IPS-20b (cell line): Measurements from ENCODE around the gene NBAS.
"Not testable (repeated sequence)": the region's sequence is repeated elsewhere in the genome, so short reads cannot be mapped to it uniquely, and the experiment has no call there.

ENCODE experiments used
- H3K27ac ChIP-seq: one replicate; pipeline ENCODE4 v1.5.1; 2013; ENCODE audit warnings: low read length
- H3K27me3 ChIP-seq: 2 replicates; pipeline ENCODE4 v1.6.1; 2013; ENCODE audit warnings: mild to moderate bottlenecking, low read length, inconsistent platforms; ENCODE audit not compliant: insufficient read depth
- H3K36me3 ChIP-seq: 2 replicates; pipeline ENCODE4 v1.6.1; 2013; ENCODE audit warnings: low read depth, mild to moderate bottlenecking, inconsistent platforms, low read length, moderate library complexity; ENCODE audit not compliant: insufficient read depth
- H3K4me1 ChIP-seq: 2 replicates; pipeline ENCODE4 v1.6.1; 2013; ENCODE audit warnings: mild to moderate bottlenecking, control low read depth, inconsistent platforms, low read length, moderate library complexity; ENCODE audit not compliant: insufficient read depth
- H3K4me3 ChIP-seq: 2 replicates; pipeline ENCODE4 v1.5.1; 2013; ENCODE audit warnings: mild to moderate bottlenecking, low read length, inconsistent platforms
- H3K9ac ChIP-seq: 2 replicates; pipeline ENCODE4 v1.6.1; 2013; ENCODE audit warnings: low read depth, mild to moderate bottlenecking, inconsistent platforms, low read length, moderate library complexity
- H3K9me3 ChIP-seq: 2 replicates; pipeline ENCODE4 v1.6.1; 2013; ENCODE audit warnings: mild to moderate bottlenecking, low read depth, low read length, inconsistent platforms; ENCODE audit not compliant: insufficient read depth

Gene NBAS

GRCh38 chr2:15337996-15338666 is 223.0 kb downstream of the NBAS start:
- H3K9ac ChIP-seq = no peak overlapping the region
- no peaks in the 10 kb centered on the region for H3K9me3 ChIP-seq
- 0 out of 2 replicates have a peak, but pooled peaks cover 1% of the 10 kb centered on the region for H3K4me1 ChIP-seq
- H3K4me3 ChIP-seq = no peak overlapping the region
- no peaks in the 10 kb centered on the region for H3K36me3 ChIP-seq
- H3K27me3 ChIP-seq = no peaks in the 10 kb centered on the region
- H3K27ac ChIP-seq = no peak overlapping the region

GRCh38 chr2:15334644-15335326 is 226.3 kb downstream of the NBAS start:
- no peak overlapping the region for H3K27ac ChIP-seq
- H3K9ac ChIP-seq = no peak overlapping the region
- H3K4me3 ChIP-seq = no peak overlapping the region
- no peaks in the 10 kb centered on the region for H3K9me3 ChIP-seq
- 0 out of 2 replicates have a peak, but pooled peaks cover 2% of the 10 kb centered on the region for H3K4me1 ChIP-seq
- no peaks in the 10 kb centered on the region for H3K27me3 ChIP-seq
- 0 out of 2 replicates have a peak, but pooled peaks cover 1% of the 10 kb centered on the region for H3K36me3 ChIP-seq

GRCh38 chr2:15331787-15332186 is 229.3 kb downstream of the NBAS start:
- H3K27me3 ChIP-seq = no peaks in the 10 kb centered on the region
- H3K27ac ChIP-seq = no peak overlapping the region
- no peak overlapping the region for H3K4me3 ChIP-seq
- 0 out of 2 replicates have a peak, but pooled peaks cover 2% of the 10 kb centered on the region for H3K4me1 ChIP-seq
- H3K9me3 ChIP-seq = no peaks in the 10 kb centered on the region
- no peak overlapping the region for H3K9ac ChIP-seq
- 0 out of 2 replicates have a peak, but pooled peaks cover 3% of the 10 kb centered on the region for H3K36me3 ChIP-seq

DNA sequence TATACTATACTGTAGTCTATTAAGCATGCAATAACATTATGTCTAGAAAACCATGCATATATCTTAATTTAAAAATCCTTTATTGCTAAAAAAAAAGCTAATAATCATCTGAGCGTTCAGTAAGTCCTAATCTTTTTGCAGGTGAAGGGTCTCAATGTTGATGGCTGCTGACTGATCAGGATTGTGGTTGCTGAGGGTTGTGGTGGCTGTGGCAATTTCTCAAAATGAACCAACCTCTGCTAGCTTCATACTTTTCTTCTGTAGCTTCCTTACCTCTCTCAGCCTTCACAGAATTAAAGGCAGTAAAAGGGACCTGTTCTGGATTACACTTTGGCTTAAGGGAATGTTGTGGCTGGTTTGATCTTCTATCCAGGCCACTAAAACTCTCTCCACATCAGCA is 235.8 kb downstream of the NBAS start:
- H3K4me1 ChIP-seq = no peaks in the 10 kb centered on the region
- no peak overlapping the region for H3K9ac ChIP-seq
- 0 out of 2 replicates have a peak, but pooled peaks cover 3% of the 10 kb centered on the region for H3K36me3 ChIP-seq
- no peak overlapping the region for H3K27ac ChIP-seq
- no peaks in the 10 kb centered on the region; the same call in 1 of the 2 replicates for H3K9me3 ChIP-seq
- no peak overlapping the region for H3K4me3 ChIP-seq
- no peaks in the 10 kb centered on the region for H3K27me3 ChIP-seq

DNA sequence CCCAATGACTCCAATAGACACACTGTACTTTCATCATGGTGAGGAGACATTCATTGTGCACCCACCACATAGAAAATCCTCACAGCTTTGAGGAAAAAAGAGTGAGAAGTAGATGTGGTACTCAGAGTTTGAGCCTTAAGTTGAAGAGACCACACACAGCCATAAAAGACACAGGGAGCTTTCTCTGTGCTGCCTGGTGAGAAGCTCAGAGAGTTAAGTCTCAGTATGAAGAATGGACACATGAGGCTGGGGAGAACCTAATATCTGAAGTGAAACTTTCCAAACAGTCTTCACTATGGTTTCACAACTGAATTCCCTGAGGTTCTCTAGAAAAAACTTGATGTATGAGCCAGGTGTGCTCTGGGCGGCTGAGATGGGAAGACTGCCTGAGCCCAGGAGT is 237.9 kb downstream of the NBAS start:
- H3K9me3 ChIP-seq = no peaks in the 10 kb centered on the region; the same call in 1 of the 2 replicates
- H3K27ac ChIP-seq = no peak overlapping the region
- H3K36me3 ChIP-seq = no peaks in the 10 kb centered on the region
- H3K4me1 ChIP-seq = no peaks in the 10 kb centered on the region
- H3K27me3 ChIP-seq = no peaks in the 10 kb centered on the region
- H3K4me3 ChIP-seq = no peak overlapping the region
- no peak overlapping the region for H3K9ac ChIP-seq

DNA sequence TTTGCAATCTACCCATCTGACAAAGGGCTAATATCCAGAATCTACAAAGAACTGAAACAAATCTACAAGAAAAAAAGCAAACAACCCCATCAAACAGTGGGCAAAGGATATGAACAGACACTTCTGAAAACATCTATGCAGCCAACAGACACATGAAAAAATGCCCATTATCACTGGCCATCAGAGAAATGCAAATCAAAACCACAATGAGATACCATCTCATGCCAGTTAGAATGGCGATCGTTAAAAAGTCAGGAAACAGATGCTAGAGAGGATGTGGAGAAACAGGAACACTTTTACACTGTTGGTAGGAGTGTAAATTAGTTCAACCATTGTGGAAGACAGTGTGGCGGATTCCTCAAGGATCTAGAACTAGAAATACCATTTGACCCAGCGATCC is 239.7 kb downstream of the NBAS start:
- not testable (repeated sequence) for H3K27me3 ChIP-seq, H3K27ac ChIP-seq, H3K9ac ChIP-seq, H3K36me3 ChIP-seq, H3K9me3 ChIP-seq, H3K4me3 ChIP-seq, H3K4me1 ChIP-seq

DNA sequence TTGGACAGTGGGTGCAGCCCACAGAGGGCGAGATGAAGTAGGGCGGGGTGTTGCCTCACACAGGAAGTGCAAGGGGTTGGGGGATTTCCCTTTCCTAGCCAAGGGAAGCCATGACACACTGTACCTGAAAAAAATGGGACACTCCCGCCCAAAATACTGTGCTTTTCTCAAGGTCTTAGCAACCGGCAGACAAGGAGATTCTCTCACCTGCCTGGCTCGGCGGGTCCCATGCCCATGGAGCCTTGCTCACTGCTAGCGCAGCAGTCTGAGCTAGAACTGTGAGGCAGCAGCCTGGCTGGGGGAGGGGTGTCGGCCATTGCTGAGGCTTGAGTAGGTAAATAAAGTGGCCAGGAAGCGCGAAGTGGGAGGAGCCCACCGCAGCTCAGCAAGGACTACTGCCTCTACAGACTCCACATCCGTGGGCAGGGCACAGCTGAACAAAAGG is 244.7 kb downstream of the NBAS start:
- no peak overlapping the region for H3K9ac ChIP-seq
- no peaks in the 10 kb centered on the region for H3K4me1 ChIP-seq
- no peaks in the 10 kb centered on the region; the same call in 1 of the 2 replicates for H3K9me3 ChIP-seq
- no peak overlapping the region for H3K27ac ChIP-seq
- no peaks in the 10 kb centered on the region for H3K27me3 ChIP-seq
- H3K4me3 ChIP-seq = no peak overlapping the region
- no peaks in the 10 kb centered on the region for H3K36me3 ChIP-seq

DNA sequence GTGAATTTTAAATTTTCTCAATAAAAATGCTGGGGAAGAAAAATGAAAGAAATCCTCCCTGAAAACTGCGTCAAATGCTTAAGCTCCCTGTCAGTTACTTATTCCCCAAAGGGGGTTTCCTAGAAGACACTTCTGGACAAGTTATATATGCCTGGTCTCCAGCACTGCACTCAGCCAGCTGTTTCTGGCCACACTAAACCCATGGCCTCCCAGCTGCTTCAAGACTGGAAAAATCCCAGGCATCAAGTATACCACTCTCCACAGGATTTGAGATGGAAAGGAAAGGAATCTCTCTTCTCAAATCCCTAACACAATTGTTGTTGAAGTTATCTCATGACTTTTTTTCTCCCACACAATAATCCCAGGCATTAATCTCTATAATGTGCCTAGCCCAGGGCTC is 245.7 kb downstream of the NBAS start:
- H3K4me1 ChIP-seq = no peaks in the 10 kb centered on the region
- no peak overlapping the region for H3K4me3 ChIP-seq
- no peaks in the 10 kb centered on the region for H3K36me3 ChIP-seq
- no peak overlapping the region for H3K27ac ChIP-seq
- no peak overlapping the region for H3K9ac ChIP-seq
- no peaks in the 10 kb centered on the region for H3K27me3 ChIP-seq
- no peaks in the 10 kb centered on the region for H3K9me3 ChIP-seq

DNA sequence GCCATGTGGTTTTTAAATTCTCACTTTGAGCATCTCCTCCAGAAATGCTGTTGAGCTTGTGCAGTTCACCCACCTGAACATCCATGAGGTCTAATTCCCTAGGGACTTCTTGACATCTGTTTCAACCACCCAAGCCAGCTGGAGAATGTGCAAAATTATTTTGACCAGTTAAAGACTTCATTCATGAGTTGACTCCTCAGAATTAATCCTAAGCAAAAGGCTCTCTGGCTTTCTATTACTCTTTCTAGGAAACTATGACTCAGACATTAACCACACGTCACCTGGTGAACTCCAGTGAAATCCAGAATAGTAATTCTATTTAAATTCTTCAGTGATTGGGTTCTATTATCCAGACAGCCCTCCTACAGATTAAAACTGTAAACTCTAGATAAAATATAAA is 247.5 kb downstream of the NBAS start:
- H3K27ac ChIP-seq = no peak overlapping the region

GRCh38 chr2:15311926-15312325 is 249.2 kb downstream of the NBAS start:
- H3K36me3 ChIP-seq = no peaks in the 10 kb centered on the region
- no peaks in the 10 kb centered on the region for H3K4me1 ChIP-seq
- no peak overlapping the region for H3K4me3 ChIP-seq
- H3K9me3 ChIP-seq = no peaks in the 10 kb centered on the region
- no peaks in the 10 kb centered on the region for H3K27me3 ChIP-seq
- no peak overlapping the region for H3K9ac ChIP-seq
- H3K27ac ChIP-seq = no peak overlapping the region

More for the DNA sequence above, 247.5 kb downstream of the NBAS start:
- no peaks in the 10 kb centered on the region for H3K27me3 ChIP-seq
- no peaks in the 10 kb centered on the region for H3K36me3 ChIP-seq
- no peak overlapping the region for H3K4me3 ChIP-seq
- H3K9ac ChIP-seq = no peak overlapping the region
- no peaks in the 10 kb centered on the region for H3K4me1 ChIP-seq
- H3K9me3 ChIP-seq = no peaks in the 10 kb centered on the region

GRCh38 chr2:15311201-15311907 is 249.8 kb downstream of the NBAS start:
- Histone ChIP-seq H3K36me3 (no peaks in the 10 kb centered on the region), H3K27ac (no peak overlapping the region), H3K4me3 (no peak overlapping the region), H3K4me1 (no peaks in the 10 kb centered on the region), H3K27me3 (no peaks in the 10 kb centered on the region), H3K9me3 (no peaks in the 10 kb centered on the region), H3K9ac (no peak overlapping the region)
